ENCODE measurements around the gene PRUNE2. TPM values are rescaled to one million over a fixed set of nuclear protein-coding genes. Genes with fewer than 3 reads are reported as not detected.

Gene PRUNE2
- total RNA-seq, 5 donors from 2014 or later (not counting 1 experiment from before 2014, with no cell fraction given): 0.20 to 0.76 (median 0.45) TPM

DNA sequence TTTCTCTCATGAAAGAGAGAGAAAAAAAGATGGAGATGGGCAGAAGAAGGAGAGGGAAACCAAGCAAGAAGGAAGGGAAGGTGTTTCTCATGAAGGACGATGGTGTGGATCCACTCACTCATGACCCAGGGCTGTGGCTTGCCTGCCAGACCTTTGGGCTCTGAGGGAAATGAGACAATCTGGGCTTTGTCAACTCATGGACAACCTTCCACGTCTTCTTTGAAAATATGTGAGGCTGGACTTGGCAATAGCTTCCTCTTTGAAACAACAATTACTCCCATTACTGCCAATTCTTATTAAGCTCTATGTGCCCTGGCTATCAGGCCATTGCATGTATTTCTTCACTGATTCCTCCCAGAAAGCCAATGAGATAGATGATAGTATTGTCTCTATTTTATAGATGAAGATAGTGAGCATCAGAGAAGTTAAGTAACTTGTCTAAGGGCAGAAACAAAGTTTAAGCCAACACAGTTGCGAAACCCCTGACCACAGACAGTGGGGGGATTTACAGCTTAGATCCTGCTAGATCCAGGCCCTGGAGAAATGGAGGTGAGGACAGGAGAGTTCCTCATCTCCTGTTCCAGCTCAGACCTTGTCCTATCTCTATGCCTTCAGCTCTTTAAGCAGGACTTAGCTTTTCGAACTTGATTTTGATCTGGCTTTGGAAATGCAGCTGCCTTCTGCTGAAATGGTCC lies 314.5 kb downstream of the PRUNE2 start:
- Mint-ChIP-seq H3K27ac (no peak overlapping the region), H3K36me3 (no peaks in the 10 kb centered on the region), H3K9me3 (no peaks in the 10 kb centered on the region), H3K4me3 (no peak overlapping the region), H3K27me3 (peaks cover 0 to 4% of the 10 kb centered on the region in 2 donors), H3K4me1 (peaks cover 0 to 4% (median 2%) of the 10 kb centered on the region in 3 donors)
- ATAC-seq (replicated peaks in 1 of 4) (no peak), DNase-seq (no peak)
- H3K36me3 ChIP-seq (ENCODE audit: control insufficient read depth in 2 of 2, extremely low read depth in 1 of 2, insufficient read depth in 1 of 2, low read length in 1 of 2): no peaks in the 10 kb centered on the region
- ChIA-PET CTCF (no interaction called here), POLR2A (interaction anchor here in 1 of 2 donors (0.6 kb wide), 1 partner anchor 569 kb away, joined by 3 read pairs; no protein-coding TSS in a partner anchor)
- 90% methylated on average over 2 of the region's 4 CpGs for WGBS (ENCODE audit: insufficient coverage)
- H3K27ac ChIP-seq (ENCODE audit: low read length): no peak overlapping the region
- no peaks in the 10 kb centered on the region for H3K9me3 ChIP-seq
- no peak overlapping the region for H3K4me3 ChIP-seq (ENCODE audit: control insufficient read depth in 1 of 2, extremely low read depth in 1 of 2, low read length in 1 of 2)
- H3K4me1 ChIP-seq (ENCODE audit: control insufficient read depth in 1 of 2, extremely low read depth in 1 of 2, insufficient read depth in 2 of 2, low read length in 2 of 2): no peaks in the 10 kb centered on the region
- no peaks in the 10 kb centered on the region for H3K27me3 ChIP-seq (replicated peaks in 1 of 2; ENCODE audit: control insufficient read depth in 2 of 2, extremely low read depth in 1 of 2, insufficient read depth in 2 of 2, low read length in 1 of 2)

DNA sequence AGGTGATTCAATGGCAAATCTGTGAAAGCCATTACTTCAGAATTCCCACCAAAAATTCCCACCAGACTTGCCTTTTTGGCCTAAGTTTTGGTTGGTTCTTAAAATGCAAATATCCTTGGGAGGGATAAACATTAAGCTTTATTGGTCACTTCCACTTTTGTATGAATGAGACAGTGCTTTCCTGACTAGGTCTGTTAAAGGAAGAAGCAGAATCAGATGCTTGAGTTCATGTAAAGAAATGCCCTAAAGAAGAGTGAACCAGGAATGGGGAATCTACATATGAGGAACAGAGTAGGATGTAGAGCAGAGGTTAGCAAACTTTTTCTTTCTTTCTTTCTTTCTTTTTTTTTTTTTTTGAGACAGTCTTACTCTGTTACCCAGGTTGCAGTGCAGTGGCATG lies 317.6 kb downstream of the PRUNE2 start:
- DNase-seq (no peak), ATAC-seq (replicated peaks in 1 of 4) (no peak)
- Histone ChIP-seq H3K36me3 (ENCODE audit: control insufficient read depth in 2 of 2, extremely low read depth in 1 of 2, insufficient read depth in 1 of 2, low read length in 1 of 2) (no peaks in the 10 kb centered on the region), H3K27me3 (replicated peaks in 1 of 2; ENCODE audit: control insufficient read depth in 2 of 2, extremely low read depth in 1 of 2, insufficient read depth in 2 of 2, low read length in 1 of 2) (no peaks in the 10 kb centered on the region), H3K4me1 (ENCODE audit: control insufficient read depth in 1 of 2, extremely low read depth in 1 of 2, insufficient read depth in 2 of 2, low read length in 2 of 2) (no peaks in the 10 kb centered on the region), H3K9me3 (no peaks in the 10 kb centered on the region), H3K4me3 (ENCODE audit: control insufficient read depth in 1 of 2, extremely low read depth in 1 of 2, low read length in 1 of 2) (no peak overlapping the region), H3K27ac (ENCODE audit: low read length) (no peak overlapping the region)
- Mint-ChIP-seq H3K4me3 (no peak overlapping the region), H3K27ac (no peak overlapping the region), H3K27me3 (no peaks in the 10 kb centered on the region), H3K4me1 (peaks cover 0 to 4% (median 2%) of the 10 kb centered on the region in 3 donors), H3K36me3 (no peaks in the 10 kb centered on the region), H3K9me3 (no peaks in the 10 kb centered on the region)
- ChIA-PET POLR2A (no interaction called here), CTCF (no interaction called here)

DNA sequence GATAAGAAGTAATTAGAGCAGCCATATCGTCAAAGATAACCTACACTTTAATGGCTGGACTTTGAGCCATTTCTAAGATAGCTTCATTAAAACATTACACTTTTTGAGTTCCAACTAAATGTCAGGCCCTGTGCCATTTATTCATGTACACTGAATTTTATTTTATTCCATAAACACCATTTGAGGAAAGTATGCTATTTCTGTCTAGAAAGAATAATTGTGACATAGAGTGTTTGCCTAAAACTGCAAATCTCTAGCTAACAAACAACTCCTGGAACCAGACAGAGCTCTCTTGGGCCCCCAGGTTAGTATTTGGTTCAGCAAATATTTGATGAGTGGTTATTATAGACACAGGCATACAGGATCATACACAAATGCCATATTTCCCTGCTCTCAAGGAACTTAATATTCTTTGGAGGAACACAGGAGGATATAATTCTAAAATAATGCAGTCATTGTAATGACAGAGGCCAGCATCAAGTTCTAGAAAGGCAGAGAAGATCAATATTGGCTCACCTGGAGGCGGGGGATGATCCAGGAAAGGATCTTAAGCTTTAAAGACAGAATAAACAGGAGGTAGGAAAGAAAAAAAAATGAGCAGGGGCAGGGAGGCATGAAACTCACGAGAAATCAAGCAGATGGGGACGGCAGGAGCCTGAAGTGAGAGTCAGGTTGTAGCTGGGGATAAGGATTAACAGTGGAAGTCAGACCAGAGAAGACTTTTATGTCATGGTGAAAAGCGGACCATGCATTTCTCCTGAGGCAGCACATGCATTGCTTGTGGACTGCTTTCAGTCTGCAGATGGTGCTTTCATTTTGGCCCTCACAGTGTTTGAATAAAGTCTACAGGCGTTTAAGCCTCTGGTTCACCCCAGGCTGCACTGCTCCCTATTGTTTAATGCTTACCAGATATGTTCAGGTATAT lies 319.3 kb downstream of the PRUNE2 start:
- no peaks in the 10 kb centered on the region for H3K36me3 Mint-ChIP-seq
- ChIA-PET CTCF (interaction anchor here in 1 of 2 donors (0.5 kb wide), 1 partner anchor 20 kb away, joined by 8 read pairs; no protein-coding TSS in a partner anchor), POLR2A (no interaction called here)
- ATAC-seq (replicated peaks in 1 of 4) (no peak), DNase-seq (no peak)
- no peak overlapping the region for H3K4me3 Mint-ChIP-seq
- H3K4me1 Mint-ChIP-seq: no peaks in the 10 kb centered on the region
- H3K9me3 ChIP-seq: no peaks in the 10 kb centered on the region
- H3K4me3 ChIP-seq (ENCODE audit: control insufficient read depth in 1 of 2, extremely low read depth in 1 of 2, low read length in 1 of 2): no peak overlapping the region
- no peaks in the 10 kb centered on the region for H3K9me3 Mint-ChIP-seq
- peaks cover 0 to 2% of the 10 kb centered on the region in 2 donors for H3K27me3 Mint-ChIP-seq
- no peaks in the 10 kb centered on the region for H3K27me3 ChIP-seq (replicated peaks in 1 of 2; ENCODE audit: control insufficient read depth in 2 of 2, extremely low read depth in 1 of 2, insufficient read depth in 2 of 2, low read length in 1 of 2)
- no peaks in the 10 kb centered on the region for H3K36me3 ChIP-seq (ENCODE audit: control insufficient read depth in 2 of 2, extremely low read depth in 1 of 2, insufficient read depth in 1 of 2, low read length in 1 of 2)
- no peak overlapping the region for H3K27ac ChIP-seq (ENCODE audit: low read length)
- no peaks in the 10 kb centered on the region for H3K4me1 ChIP-seq (ENCODE audit: control insufficient read depth in 1 of 2, extremely low read depth in 1 of 2, insufficient read depth in 2 of 2, low read length in 2 of 2)
- WGBS (ENCODE audit: insufficient coverage): 73% methylated on average over 5 of the region's 6 CpGs
- no peak overlapping the region for H3K27ac Mint-ChIP-seq

DNA sequence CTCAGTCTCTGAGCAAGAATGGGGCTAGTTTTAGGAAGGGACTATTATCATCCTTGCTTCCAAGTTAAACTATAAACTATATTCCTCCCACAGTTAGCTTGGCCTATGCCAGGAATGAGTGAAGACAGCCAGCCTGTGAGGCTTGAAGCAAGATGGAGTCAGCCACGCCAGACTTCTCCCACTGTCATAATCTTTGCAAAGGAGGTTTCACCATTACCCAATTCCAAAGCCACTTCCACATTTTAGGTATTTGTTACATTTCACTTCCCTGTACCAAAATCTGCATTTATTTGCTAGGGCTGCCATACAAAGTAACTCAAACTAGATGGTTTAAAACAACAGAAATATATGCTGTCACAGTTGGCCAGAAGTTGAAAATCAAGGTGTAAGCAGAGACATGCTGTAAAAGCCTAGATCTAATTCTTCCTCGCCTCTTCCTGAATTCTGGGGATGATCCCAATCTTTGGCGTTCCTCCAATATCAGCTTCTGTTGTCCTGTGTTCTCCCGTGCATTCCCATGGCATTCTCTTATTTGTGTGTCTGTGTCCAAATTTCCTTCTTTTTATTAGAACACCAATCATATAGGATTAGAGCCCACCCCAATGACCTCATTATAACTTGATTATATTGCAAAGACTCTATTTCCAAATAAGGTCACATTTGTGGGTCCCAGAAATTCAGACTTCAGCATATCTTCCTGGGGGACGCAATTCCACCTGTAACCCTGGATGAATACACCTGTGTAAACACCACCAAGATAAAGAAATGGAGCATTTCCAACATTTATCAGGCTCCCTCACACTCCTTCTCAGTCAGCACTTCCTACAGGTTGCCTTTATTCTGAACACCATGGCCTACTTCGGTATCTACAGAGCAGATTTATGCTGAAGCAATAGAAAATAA lies 320.2 kb downstream of the PRUNE2 start:
- ATAC-seq (replicated peaks in 1 of 4): no peak
- H3K4me1 Mint-ChIP-seq: no peaks in the 10 kb centered on the region
- H3K9me3 Mint-ChIP-seq: no peaks in the 10 kb centered on the region
- H3K36me3 ChIP-seq (ENCODE audit: control insufficient read depth in 2 of 2, extremely low read depth in 1 of 2, insufficient read depth in 1 of 2, low read length in 1 of 2): no peaks in the 10 kb centered on the region
- no peaks in the 10 kb centered on the region for H3K4me1 ChIP-seq (ENCODE audit: control insufficient read depth in 1 of 2, extremely low read depth in 1 of 2, insufficient read depth in 2 of 2, low read length in 2 of 2)
- no peaks in the 10 kb centered on the region for H3K9me3 ChIP-seq
- H3K27ac Mint-ChIP-seq: no peak overlapping the region
- 95% methylated on average over 3 of the region's 6 CpGs for WGBS (ENCODE audit: insufficient coverage)
- CTCF ChIA-PET: no interaction called here
- no peak overlapping the region for H3K4me3 ChIP-seq (ENCODE audit: control insufficient read depth in 1 of 2, extremely low read depth in 1 of 2, low read length in 1 of 2)
- POLR2A ChIA-PET: no interaction called here
- H3K4me3 Mint-ChIP-seq: no peak overlapping the region
- no peak overlapping the region for H3K27ac ChIP-seq (ENCODE audit: low read length)
- DNase-seq: no peak
- H3K36me3 Mint-ChIP-seq: no peaks in the 10 kb centered on the region
- peaks cover 0 to 5% of the 10 kb centered on the region in 2 donors for H3K27me3 Mint-ChIP-seq
- H3K27me3 ChIP-seq (replicated peaks in 1 of 2; ENCODE audit: control insufficient read depth in 2 of 2, extremely low read depth in 1 of 2, insufficient read depth in 2 of 2, low read length in 1 of 2): no peaks in the 10 kb centered on the region

DNA sequence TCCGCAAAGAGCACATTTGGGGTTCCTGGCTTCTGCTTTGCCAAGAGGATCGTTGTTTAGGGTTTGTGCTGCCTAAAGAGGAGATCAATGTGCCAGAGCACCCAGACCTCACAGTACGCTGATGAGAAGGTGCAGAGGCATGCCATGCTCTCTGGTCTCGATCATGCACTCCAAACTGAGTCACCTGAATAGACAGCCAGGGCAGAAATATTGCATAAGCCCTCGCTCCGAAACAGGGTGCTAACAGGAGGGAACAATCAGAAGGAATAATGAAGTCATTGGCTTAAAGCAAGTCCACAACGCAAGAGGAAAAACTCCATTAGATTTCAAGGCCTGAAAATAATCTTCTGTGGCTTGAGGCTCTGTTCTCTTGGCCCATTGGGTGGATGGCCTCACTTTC lies 322.7 kb downstream of the PRUNE2 start:
- Mint-ChIP-seq H3K27ac (no peak overlapping the region), H3K9me3 (no peaks in the 10 kb centered on the region), H3K36me3 (no peaks in the 10 kb centered on the region), H3K4me1 (peaks cover 0 to 4% (median 2%) of the 10 kb centered on the region in 3 donors), H3K27me3 (peaks cover 3 to 10% of the 10 kb centered on the region in 2 donors), H3K4me3 (no peak overlapping the region)
- 84% methylated on average over 7 of the region's 7 CpGs for WGBS (ENCODE audit: insufficient coverage)
- peaks cover 0 to 8% of the 10 kb centered on the region in 2 experiments for H3K4me1 ChIP-seq (ENCODE audit: control insufficient read depth in 1 of 2, extremely low read depth in 1 of 2, insufficient read depth in 2 of 2, low read length in 2 of 2)
- H3K27ac ChIP-seq (ENCODE audit: low read length): no peak overlapping the region
- no peak overlapping the region for H3K4me3 ChIP-seq (ENCODE audit: control insufficient read depth in 1 of 2, extremely low read depth in 1 of 2, low read length in 1 of 2)
- DNase-seq: no peak
- ATAC-seq (replicated peaks in 1 of 4): no peak
- H3K36me3 ChIP-seq (ENCODE audit: control insufficient read depth in 2 of 2, extremely low read depth in 1 of 2, insufficient read depth in 1 of 2, low read length in 1 of 2): no peaks in the 10 kb centered on the region
- no peaks in the 10 kb centered on the region for H3K9me3 ChIP-seq
- ChIA-PET CTCF (no interaction called here), POLR2A (no interaction called here)
- peaks cover 0 to 6% of the 10 kb centered on the region in 2 experiments for H3K27me3 ChIP-seq (replicated peaks in 1 of 2; ENCODE audit: control insufficient read depth in 2 of 2, extremely low read depth in 1 of 2, insufficient read depth in 2 of 2, low read length in 1 of 2)

DNA sequence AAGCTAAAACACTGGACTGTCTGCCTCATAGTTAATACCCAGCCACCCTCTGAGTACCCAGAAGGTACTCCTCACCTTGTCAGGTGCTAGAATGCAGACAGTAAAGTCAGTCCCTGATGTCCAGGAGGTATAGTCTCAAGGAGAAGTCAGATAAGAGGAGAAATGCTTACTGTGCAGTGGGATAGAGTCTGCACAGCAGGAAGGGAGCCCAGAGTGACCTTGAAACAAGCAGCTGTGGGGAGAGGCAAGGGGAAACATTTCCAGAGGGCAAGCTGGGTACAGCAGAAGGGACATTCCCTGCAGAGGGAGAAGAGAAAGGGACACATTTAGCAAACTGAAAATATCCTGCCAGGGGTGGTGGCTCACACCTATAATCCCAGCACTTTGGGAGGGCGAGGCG lies 324.2 kb downstream of the PRUNE2 start:
- no peak for ATAC-seq (replicated peaks in 1 of 4)
- Histone ChIP-seq H3K4me1 (ENCODE audit: control insufficient read depth in 1 of 2, extremely low read depth in 1 of 2, insufficient read depth in 2 of 2, low read length in 2 of 2) (peaks cover 0 to 17% of the 10 kb centered on the region in 2 experiments), H3K27ac (ENCODE audit: low read length) (no peak overlapping the region), H3K9me3 (no peaks in the 10 kb centered on the region), H3K27me3 (replicated peaks in 1 of 2; ENCODE audit: control insufficient read depth in 2 of 2, extremely low read depth in 1 of 2, insufficient read depth in 2 of 2, low read length in 1 of 2) (peaks cover 0 to 6% of the 10 kb centered on the region in 2 experiments), H3K4me3 (ENCODE audit: control insufficient read depth in 1 of 2, extremely low read depth in 1 of 2, low read length in 1 of 2) (no peak overlapping the region), H3K36me3 (ENCODE audit: control insufficient read depth in 2 of 2, extremely low read depth in 1 of 2, insufficient read depth in 1 of 2, low read length in 1 of 2) (no peaks in the 10 kb centered on the region)
- Mint-ChIP-seq H3K27ac (no peak overlapping the region), H3K4me3 (no peak overlapping the region), H3K27me3 (peaks cover 5 to 10% of the 10 kb centered on the region in 2 donors), H3K4me1 (peaks cover 0 to 13% (median 8%) of the 10 kb centered on the region in 3 donors), H3K9me3 (no peaks in the 10 kb centered on the region), H3K36me3 (no peaks in the 10 kb centered on the region)
- no peak for DNase-seq
- WGBS (ENCODE audit: insufficient coverage): 100% methylated on average over 2 of the region's 2 CpGs
- CTCF ChIA-PET: no interaction called here
- POLR2A ChIA-PET: no interaction called here

All from T-cell (primary cell).